Gastrocnemius medialis (tissue), 4 donors: ENCODE results near the gene VTI1A. TPM values are rescaled to one million over a fixed set of nuclear protein-coding genes. Genes with fewer than 3 reads are reported as not detected.

Experiments used
- ATAC-seq, 2 donors: fragments of 150-250 bp; one replicate each; pipeline ENCODE4 v1.9.1; 2016
- DNase-seq, 2 donors: peaks; one replicate each; pipeline ENCODE4 v3.0.0-alpha.2; 2019
- H3K27ac ChIP-seq, 4 donors: fragments of 200-600 bp; sonication (generic); 1 replicate in 1 of 4; 2 replicates in 3 of 4; pipeline ENCODE4 v1.5.1; 2016 to 2018; ENCODE audit warnings: mild to moderate bottlenecking in 2 of 4, moderate library complexity in 1 of 4
- H3K27me3 ChIP-seq, 3 donors: fragments of 200-600 bp; sonication (generic) in 2 of 3; 1 replicate in 1 of 3; 2 replicates in 2 of 3; pipeline versions ENCODE4 v1.5.1 to v1.6.0; 2016 to 2019; ENCODE audit warnings: mild to moderate bottlenecking in 1 of 3, moderate library complexity in 1 of 3
- H3K36me3 ChIP-seq, 2 donors: fragments of 200-600 bp; sonication (generic) in 1 of 2; one replicate each; pipeline ENCODE4 v1.5.1; 2017 to 2018
- H3K4me1 ChIP-seq, 2 donors: fragments of 200-600 bp; sonication (generic) in 1 of 2; one replicate each; pipeline ENCODE4 v1.5.1; 2016 to 2017; ENCODE audit warnings: mild to moderate bottlenecking in 2 of 2
- H3K4me3 ChIP-seq, 4 donors: fragments of 200-600 bp; sonication (generic) in 3 of 4; 1 replicate in 1 of 4; 2 replicates in 3 of 4; pipeline ENCODE4 v1.5.1; 2016 to 2019; ENCODE audit warnings: mild to moderate bottlenecking in 2 of 4
- H3K9me3 ChIP-seq, 3 donors: fragments of 200-600 bp; sonication (generic) in 2 of 3; 1 replicate in 1 of 3; 2 replicates in 2 of 3; pipeline ENCODE4 v1.5.1; 2016 to 2019
- CTCF ChIP-seq, 5 experiments: fragments of 450-650 bp in 3 of 5; fragments of 200-600 bp in 2 of 5; sonication (generic) in 2 of 5; IDR thresholded peaks in 4 of 5; conservative IDR thresholded peaks in 1 of 5; 1 replicate in 4 of 5; 2 replicates in 1 of 5; pipeline ENCODE4 v1.5.1; 2016 to 2019; ENCODE audit warnings: antibody characterized with exemption in 5 of 5, mild to moderate bottlenecking in 3 of 5, moderate library complexity in 3 of 5
- POLR2A ChIP-seq, 2 donors: fragments of 450-650 bp; IDR thresholded peaks; one replicate each; pipeline ENCODE4 v1.6.1; 2017; ENCODE audit warnings: antibody characterized with exemption in 2 of 2, mild to moderate bottlenecking in 2 of 2, moderate library complexity in 2 of 2
- in situ Hi-C, 4 donors: fragments of 200-750 bp; cut with MboI; loops; one replicate each; pipeline versions ENCODE4 v1.15.0 to v1.8.0; 2017; ENCODE audit warnings: low sequenced_read_pairs in 4 of 4
- intact Hi-C: fragments of 100-400 bp; cut with DNase I; formaldehyde crosslinking; loops from one replicate; pipeline ENCODE4 v1.15.1; 2023; ENCODE audit warnings: low total_unique reads
- total RNA-seq, 4 donors: library from RNA; depleted of rRNA; stranded (reverse); fragments of >200 nt; gene quantifications; one replicate each; pipeline versions ENCODE4 v1.1.0 to v1.2.3, GENCODE V29; 2016

The VTI1A gene
- total RNA-seq, 4 donors from 2014 or later = 26.5 to 51.2 (median 30.6) TPM

DNA sequence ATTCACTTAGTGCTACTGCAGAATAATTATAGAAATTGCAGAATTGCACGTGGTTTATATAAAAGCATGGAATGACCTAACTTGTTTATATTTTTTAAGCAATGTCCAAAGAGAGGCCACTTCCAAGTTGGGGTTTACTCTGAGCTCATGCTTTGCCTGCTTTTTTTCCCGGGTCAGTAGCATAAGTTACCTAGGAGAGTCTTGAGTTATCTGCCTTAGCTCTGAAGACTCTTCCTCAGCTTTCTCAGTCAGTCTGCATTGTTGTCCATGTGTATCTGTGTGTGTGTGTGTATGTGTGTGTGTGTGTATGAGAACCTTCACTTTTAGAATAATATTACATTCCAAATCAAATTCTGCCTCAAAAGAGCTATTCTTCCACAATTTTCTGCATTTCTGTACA is 263.5 kb downstream of the VTI1A start:
- Histone ChIP-seq H3K9me3 (no peaks in the 10 kb centered on the region), H3K4me3 (no peak overlapping the region), H3K36me3 (no peaks in the 10 kb centered on the region), H3K27ac (no peak overlapping the region), H3K27me3 (no peaks in the 10 kb centered on the region), H3K4me1 (no peaks in the 10 kb centered on the region)
- DNase-seq (no peak), ATAC-seq (no peak)
- no peak for TF ChIP-seq POLR2A (IDR thresholded peaks at IDR 0.05)
- no peak for TF ChIP-seq CTCF (IDR thresholded peaks at IDR 0.05 in 4 of 5, conservative IDR thresholded peaks at IDR 0.05 in 1 of 5)
- intact Hi-C loops = no loop called here
- in situ Hi-C loops = loop anchor here in 2 of 4 donors (25.0 kb wide), 2 partner anchors 427 to 677 kb away; no protein-coding TSS in a partner anchor

GRCh38 chr10:112711366-112711765 is 264.4 kb downstream of the VTI1A start:
- intact Hi-C loops = no loop called here
- no peaks in the 10 kb centered on the region for H3K27me3 ChIP-seq
- H3K4me3 ChIP-seq = no peak overlapping the region
- TF ChIP-seq POLR2A (IDR thresholded peaks at IDR 0.05) = no peak
- no peak for TF ChIP-seq CTCF (IDR thresholded peaks at IDR 0.05 in 4 of 5, conservative IDR thresholded peaks at IDR 0.05 in 1 of 5)
- H3K9me3 ChIP-seq = no peaks in the 10 kb centered on the region
- H3K36me3 ChIP-seq = no peaks in the 10 kb centered on the region
- no peak overlapping the region for H3K27ac ChIP-seq
- DNase-seq (no peak), ATAC-seq (no peak)
- in situ Hi-C loops = loop anchor here in 2 of 4 donors (25.0 kb wide), 2 partner anchors 426 to 676 kb away; no protein-coding TSS in a partner anchor
- H3K4me1 ChIP-seq = no peaks in the 10 kb centered on the region

GRCh38 chr10:112712536-112712935 is 265.5 kb downstream of the VTI1A start:
- Histone ChIP-seq H3K4me1 (no peaks in the 10 kb centered on the region), H3K36me3 (no peaks in the 10 kb centered on the region), H3K27ac (no peak overlapping the region), H3K9me3 (no peaks in the 10 kb centered on the region), H3K4me3 (no peak overlapping the region), H3K27me3 (no peaks in the 10 kb centered on the region)
- intact Hi-C loops = no loop called here
- ATAC-seq = no peak
- no peak for DNase-seq
- TF ChIP-seq POLR2A (IDR thresholded peaks at IDR 0.05) (no peak), CTCF (IDR thresholded peaks at IDR 0.05 in 4 of 5, conservative IDR thresholded peaks at IDR 0.05 in 1 of 5) (no peak)
- in situ Hi-C loops = loop anchor here in 2 of 4 donors (25.0 kb wide), 2 partner anchors 425 to 675 kb away; no protein-coding TSS in a partner anchor

- in situ Hi-C loops (loop anchor here in 2 of 4 donors (25.0 kb wide), 2 partner anchors 424 to 674 kb away; no protein-coding TSS in a partner anchor), intact Hi-C loops (no loop called here)
- no peak overlapping the region for H3K4me3 ChIP-seq
- no peak for TF ChIP-seq POLR2A (IDR thresholded peaks at IDR 0.05)
- no peak for ATAC-seq
- H3K4me1 ChIP-seq = no peaks in the 10 kb centered on the region
- no peak for DNase-seq
- H3K9me3 ChIP-seq = no peaks in the 10 kb centered on the region
- no peak overlapping the region for H3K27ac ChIP-seq
- H3K27me3 ChIP-seq = no peaks in the 10 kb centered on the region
- H3K36me3 ChIP-seq = no peaks in the 10 kb centered on the region
Measured at GRCh38 chr10:112713411-112713810, 266.4 kb downstream of the VTI1A start.

GRCh38 chr10:112715581-112715980 is 268.6 kb downstream of the VTI1A start:
- Histone ChIP-seq H3K36me3 (no peaks in the 10 kb centered on the region), H3K4me1 (no peaks in the 10 kb centered on the region), H3K4me3 (no peak overlapping the region), H3K27me3 (no peaks in the 10 kb centered on the region), H3K9me3 (no peaks in the 10 kb centered on the region), H3K27ac (no peak overlapping the region)
- DNase-seq = no peak
- no peak for ATAC-seq
- no peak for TF ChIP-seq CTCF (IDR thresholded peaks at IDR 0.05 in 4 of 5, conservative IDR thresholded peaks at IDR 0.05 in 1 of 5)
- TF ChIP-seq POLR2A (IDR thresholded peaks at IDR 0.05) = no peak
- in situ Hi-C loops (loop anchor here in 2 of 4 donors (25.0 kb wide), 2 partner anchors 422 to 672 kb away; no protein-coding TSS in a partner anchor), intact Hi-C loops (no loop called here)
